GM12891 (cell line): ENCODE measurements around the gene TESK1.
"Not testable (repeated sequence)": the region's sequence is repeated elsewhere in the genome, so short reads cannot be mapped to it uniquely, and the experiment has no call there.

Experiments
- PAX5 ChIP-seq: IDR thresholded peaks from 2 replicates; pipeline ENCODE4 v1.6.1; 2011; ENCODE audit warnings: low read length, moderate library complexity, mild to moderate bottlenecking; ENCODE audit not compliant: insufficient read depth, severe bottlenecking
- POLR2A ChIP-seq: IDR thresholded peaks from 2 replicates; pipeline ENCODE4 v1.6.1; 2011; ENCODE audit warnings: low read depth, low read length, control low read depth
- POLR2AphosphoS5 ChIP-seq: IDR thresholded peaks from 2 replicates; pipeline ENCODE4 v1.6.1; 2011; ENCODE audit warnings: low read depth, low read length, control low read depth
- POU2F2 ChIP-seq: IDR thresholded peaks from 2 replicates; pipeline ENCODE4 v1.6.1; 2011; ENCODE audit warnings: low read depth, mild to moderate bottlenecking, control low read depth, low read length, moderate library complexity
- SPI1 ChIP-seq: IDR thresholded peaks from 2 replicates; pipeline ENCODE4 v1.6.1; 2011; ENCODE audit warnings: low read depth, low read length, control low read depth
- TAF1 ChIP-seq: IDR thresholded peaks from 2 replicates; pipeline ENCODE4 v1.6.1; 2011; ENCODE audit warnings: low read depth, low read length, control low read depth

GRCh38 chr9:35637427-35637955, 32.4 kb downstream of the TESK1 start:
- TF ChIP-seq POLR2A, TAF1, POLR2AphosphoS5, PAX5, POU2F2, SPI1: not testable (repeated sequence)
